NCI-H1105 treated with DMSO at 0.1 percent for 48 hours (cell line): ENCODE data around the gene MARK2.
"Not testable (repeated sequence)": the region's sequence is repeated elsewhere in the genome, so short reads cannot be mapped to it uniquely, and the experiment has no call there.

Experiments
- DNase-seq: peaks from one replicate; lab custom pipeline; 2025; lab: John Stamatoyannopoulos, UW

Gene MARK2

GRCh38 chr11:63838678-63839507 is at the start of gene MARK2:
Gene MARK2, plus strand, starts transcription at chr11:63839110. Its CDS starts 397 bp downstream, at chr11:63839507.
- peak; percentile 100 for DNase-seq

DNA sequence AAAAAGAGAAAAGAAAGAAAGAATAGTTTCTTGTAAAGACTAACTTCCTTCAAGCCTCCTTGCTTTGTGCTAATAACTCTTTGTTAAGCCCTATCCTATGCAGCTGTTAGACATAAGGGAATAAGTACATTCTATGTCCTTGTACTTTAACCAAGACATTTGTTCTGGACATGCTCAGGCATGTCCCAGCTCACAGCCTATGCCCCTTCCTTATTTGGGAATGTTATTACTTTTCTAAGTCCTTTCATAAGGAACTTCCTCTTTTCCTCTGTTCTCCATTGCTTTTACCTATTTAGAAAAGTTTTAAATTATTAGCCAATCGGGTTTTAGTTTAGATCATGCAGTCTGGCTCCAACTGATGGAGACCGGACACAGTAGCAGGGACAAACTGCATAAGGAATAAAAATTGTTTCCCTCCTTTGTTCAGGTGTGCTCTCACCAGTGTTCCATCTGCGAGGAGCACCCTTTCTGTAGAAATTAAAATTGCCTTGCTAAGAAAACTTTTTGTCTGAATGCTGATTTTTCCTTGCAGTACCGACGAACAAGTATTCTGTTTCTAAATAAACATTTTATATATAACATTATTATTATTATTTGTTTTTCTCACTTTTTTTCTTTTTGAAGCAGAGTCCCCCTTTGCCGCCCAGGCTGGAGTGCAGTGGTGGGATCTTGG is 47.3 kb upstream of the MARK2 start:
- DNase-seq: no peak

GRCh38 chr11:63793161-63793560 is 45.7 kb upstream of the MARK2 start:
- no peak for DNase-seq

DNA sequence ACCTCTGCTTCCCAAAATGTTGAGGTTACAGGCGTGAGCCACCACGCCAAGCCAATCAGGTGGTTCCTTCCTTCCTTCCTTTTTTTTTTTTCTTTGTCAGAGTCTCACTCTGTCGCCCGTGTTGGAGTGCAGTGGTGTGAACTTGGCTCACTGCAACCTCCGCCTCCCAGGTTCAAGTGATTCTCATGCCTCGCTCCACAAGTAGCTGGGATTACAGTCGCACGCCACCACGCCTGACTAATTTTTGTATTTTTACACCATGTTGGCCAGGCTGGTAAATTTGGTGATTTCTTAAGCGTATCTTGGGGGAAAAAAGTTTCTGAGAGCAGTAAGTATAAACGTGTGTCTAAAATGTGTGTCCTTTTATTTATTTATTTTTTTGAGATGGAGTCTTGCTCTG is 43.8 kb upstream of the MARK2 start:
- DNase-seq: no peak

- no peak for DNase-seq
Measured at GRCh38 chr11:63800921-63801320, 38.0 kb upstream of the MARK2 start.

- no peak for DNase-seq
Measured at GRCh38 chr11:63802637-63803414, 36.1 kb upstream of the MARK2 start.

GRCh38 chr11:63804259-63804658 is 34.7 kb upstream of the MARK2 start:
- no peak for DNase-seq

DNA sequence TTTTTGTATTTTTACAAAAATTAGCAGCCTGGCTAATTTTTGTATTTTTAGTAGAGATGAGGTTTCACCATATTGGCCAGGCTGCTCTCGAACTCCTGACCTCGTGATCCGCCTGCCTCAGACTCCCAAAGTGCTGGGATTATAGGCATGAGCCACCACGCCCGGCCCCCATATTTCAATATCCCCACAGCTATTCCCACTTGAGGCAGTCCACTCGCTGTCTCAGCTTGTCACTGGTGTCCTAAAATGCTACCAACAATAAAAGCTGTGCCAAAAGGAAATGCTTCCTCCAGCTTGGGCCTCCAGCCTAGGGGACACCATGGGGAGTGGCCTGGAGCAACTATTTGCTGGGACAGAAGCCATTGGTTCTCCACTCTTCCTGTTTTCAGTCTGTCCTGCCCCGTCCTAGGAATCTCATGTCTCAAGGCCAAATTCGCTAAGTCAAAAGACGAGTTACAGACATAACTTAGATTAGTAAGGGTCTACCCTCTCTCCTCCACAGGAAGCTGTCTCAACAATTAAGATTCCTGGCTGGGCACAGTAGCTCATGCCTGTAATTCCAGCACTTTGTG is 33.0 kb upstream of the MARK2 start:
- DNase-seq: no peak

GRCh38 chr11:63810383-63810782 is 28.5 kb upstream of the MARK2 start:
- not testable (repeated sequence) for DNase-seq

DNA sequence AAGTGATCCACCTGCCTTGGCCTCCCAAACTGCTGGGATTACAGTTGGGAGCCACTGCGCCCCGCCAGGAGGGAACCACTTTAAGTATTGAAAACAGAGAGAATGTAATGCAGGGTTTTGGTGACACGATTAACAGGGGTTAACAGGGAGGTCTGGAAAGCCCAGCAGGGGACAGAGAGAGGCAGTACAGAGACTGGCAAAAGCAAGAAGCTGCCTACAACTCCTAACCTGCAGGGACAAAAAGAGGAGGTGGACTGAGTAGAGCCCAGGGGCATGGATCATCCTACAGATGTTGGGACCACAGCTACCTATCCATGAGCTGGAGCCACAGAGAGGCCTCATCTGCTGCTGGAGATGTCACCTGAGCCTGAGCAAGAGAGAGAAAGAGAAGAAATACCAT is 27.4 kb upstream of the MARK2 start:
- no peak for DNase-seq

GRCh38 chr11:63813035-63813562 is 25.8 kb upstream of the MARK2 start, which contains the start of gene SPINDOC:
Gene SPINDOC, plus strand, starts transcription at chr11:63813456. Its CDS starts 231 bp downstream, at chr11:63813687.
- peak; percentile 85 for DNase-seq

DNA sequence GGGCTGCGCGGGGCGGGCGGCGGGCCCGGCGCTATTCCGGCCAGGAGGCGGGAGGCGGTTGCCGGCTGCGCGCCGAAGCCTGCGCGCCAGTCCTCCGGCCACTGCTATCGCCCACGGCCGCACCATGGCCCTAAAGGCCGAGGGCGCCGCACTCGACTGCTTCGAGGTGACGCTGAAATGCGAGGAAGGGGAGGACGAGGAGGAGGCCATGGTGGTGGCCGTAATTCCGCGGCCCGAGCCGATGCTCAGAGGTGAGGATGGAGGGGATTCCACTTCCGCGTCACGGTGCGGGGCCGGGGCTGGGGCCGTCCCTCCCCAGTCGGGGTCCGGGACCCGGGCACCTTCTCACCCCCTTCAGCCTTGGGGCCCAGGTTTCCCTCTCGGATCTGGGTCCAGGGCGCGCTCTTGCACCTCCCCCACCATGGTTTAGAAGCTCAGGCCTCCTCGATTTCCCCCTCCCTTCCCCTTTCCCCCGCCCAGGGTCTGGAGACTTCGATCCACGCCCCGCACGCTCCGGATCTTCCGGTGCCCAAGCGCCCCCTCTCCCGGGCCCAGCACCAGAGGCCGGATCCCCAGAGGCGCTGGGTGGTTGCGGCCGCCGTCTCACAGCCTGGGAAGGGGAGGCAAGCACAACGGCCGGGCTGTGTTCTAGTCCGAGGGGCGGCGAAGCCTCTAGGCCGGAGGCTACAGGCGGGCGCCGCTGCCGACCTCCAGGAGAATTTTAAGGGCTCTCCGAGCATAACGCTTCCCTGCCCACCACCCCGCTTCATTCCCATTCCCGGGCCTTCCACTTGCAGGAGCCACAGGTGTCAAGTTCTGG is 25.1 kb upstream of the MARK2 start:
- DNase-seq: peak; percentile 34

DNA sequence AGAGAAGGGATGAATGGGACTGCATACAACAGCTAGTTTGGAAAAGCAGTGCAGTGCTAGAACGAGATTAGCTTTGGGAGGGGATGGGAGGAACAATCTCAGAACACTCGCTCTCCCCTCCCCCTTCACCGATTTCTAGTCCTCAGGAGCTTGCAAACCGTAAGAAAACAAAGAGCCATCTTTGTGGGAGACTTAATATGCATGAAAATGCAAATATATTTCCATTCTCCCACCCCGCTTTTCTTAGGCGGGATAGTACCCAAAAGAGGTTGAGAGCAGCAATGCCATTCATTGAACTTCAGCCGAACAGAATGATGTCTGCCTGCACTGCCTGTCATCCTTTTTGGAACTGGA is 24.6 kb upstream of the MARK2 start:
- no peak for DNase-seq

- DNase-seq: no peak
Measured at GRCh38 chr11:63816166-63816565, 22.7 kb upstream of the MARK2 start.

DNA sequence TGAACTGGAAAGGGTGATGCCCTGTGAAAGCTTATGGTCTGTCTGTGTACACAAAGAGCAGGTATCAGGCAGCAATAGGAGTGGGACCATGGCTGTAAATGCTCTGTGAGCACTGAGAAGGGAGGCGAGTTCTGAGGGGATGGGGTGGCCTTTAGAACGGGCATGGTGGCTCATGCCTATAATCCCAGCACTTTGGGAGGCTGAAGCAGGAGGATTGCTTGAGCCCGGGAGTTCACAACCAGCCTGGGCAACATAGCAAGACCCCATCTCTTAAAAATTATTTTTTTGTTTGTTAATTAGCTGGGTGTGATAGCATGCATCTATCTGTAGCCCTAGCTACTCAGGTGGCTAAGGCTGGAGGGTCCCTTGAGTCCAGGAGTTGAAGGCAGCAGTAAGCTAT is 22.2 kb upstream of the MARK2 start:
- DNase-seq: no peak

- DNase-seq: no peak
Measured at GRCh38 chr11:63817758-63818498, 21.0 kb upstream of the MARK2 start.

DNA sequence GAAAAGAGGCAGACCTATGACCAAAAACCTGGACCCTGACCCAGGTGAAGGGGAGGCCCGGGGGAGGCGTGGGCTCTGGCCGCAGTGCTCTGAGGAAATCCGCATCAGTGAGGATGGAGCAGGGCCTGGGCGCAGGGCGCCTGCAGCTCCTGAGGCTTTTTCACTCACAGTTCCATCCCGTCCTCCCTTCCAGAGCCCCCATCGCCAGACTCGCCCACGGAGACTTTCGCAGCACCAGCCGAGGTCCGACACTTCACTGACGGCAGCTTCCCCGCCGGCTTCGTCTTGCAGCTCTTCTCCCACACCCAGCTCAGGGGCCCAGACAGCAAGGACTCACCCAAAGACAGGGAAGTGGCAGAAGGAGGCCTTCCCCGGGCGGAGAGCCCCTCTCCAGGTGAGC is 20.3 kb upstream of the MARK2 start:
- DNase-seq: no peak

GRCh38 chr11:63821411-63821810 is 17.5 kb upstream of the MARK2 start:
- no peak for DNase-seq

GRCh38 chr11:63826471-63827190 is 12.3 kb upstream of the MARK2 start:
- DNase-seq: no peak
